Mesenteric fat pad (tissue), 1 donor: ENCODE results near the gene NCOA5. TPM values are rescaled to one million over a fixed set of nuclear protein-coding genes. Genes with fewer than 3 reads are reported as not detected.

Experiments
- DNase-seq: peaks from one replicate; pipeline ENCODE4 v3.0.0-alpha.2; 2020; ENCODE audit warnings: low spot score
- total RNA-seq: library from RNA; stranded (reverse); fragmentation: NEBNext Ultra II Directional; extraction: Animal tissue kit (Norgen Biotek cat#: 25700); gene quantifications from one replicate; pipeline ENCODE4 v1.2.1, GENCODE V29; 2021
- donor health status: DM: yes; HTN: yes; CAD: no.

The NCOA5 gene
- total RNA-seq, 1 donor from 2014 or later, result 23.3 TPM

- no peak for DNase-seq
These were observed 69.2 kb downstream of the NCOA5 start for GRCh38 chr20:46020555-46020954.

- no peak for DNase-seq
These were observed 71.2 kb downstream of the NCOA5 start for GRCh38 chr20:46018611-46019010.

- no peak for DNase-seq
These were observed 71.7 kb downstream of the NCOA5 start for GRCh38 chr20:46018112-46018511.

- DNase-seq, result no peak
These were observed 72.5 kb downstream of the NCOA5 start for GRCh38 chr20:46017272-46017671.

- no peak for DNase-seq
These were observed 75.0 kb downstream of the NCOA5 start for GRCh38 chr20:46014517-46015396.

- DNase-seq, result no peak
These were observed 75.8 kb downstream of the NCOA5 start for GRCh38 chr20:46013829-46014516.

GRCh38 chr20:46013322-46013828, 76.4 kb downstream of the NCOA5 start:
- DNase-seq, result no peak

GRCh38 chr20:46012921-46013320, 76.8 kb downstream of the NCOA5 start:
- DNase-seq, result no peak

GRCh38 chr20:46011631-46012482, 77.9 kb downstream of the NCOA5 start:
- no peak for DNase-seq

Other genes starting within 250 kb of the NCOA5 start
- 14.9 TPM for gene ACOT8, start 232.6 kb downstream of the NCOA5 start, total RNA-seq
- gene ZSWIM3, start 232.3 kb downstream of the NCOA5 start, total RNA-seq, result 2.2 TPM
- gene ZSWIM1, start 208.7 kb downstream of the NCOA5 start, total RNA-seq, result 10.0 TPM
- 4.0 TPM for gene SPATA25, start 202.3 kb downstream of the NCOA5 start, total RNA-seq
- 17.0 TPM for gene NEURL2, start 198.8 kb downstream of the NCOA5 start, total RNA-seq
- gene CTSA, start 198.6 kb downstream of the NCOA5 start, total RNA-seq, result 160 TPM
- gene PLTP, start 177.8 kb downstream of the NCOA5 start, total RNA-seq, result 373 TPM
- gene PCIF1, start 155.3 kb downstream of the NCOA5 start, total RNA-seq, result 27.1 TPM
- gene ZNF335, start 117.8 kb downstream of the NCOA5 start, total RNA-seq, result 17.1 TPM
- gene MMP9, start 81.1 kb downstream of the NCOA5 start, total RNA-seq, result 18.3 TPM
- 1.7 TPM for gene SLC12A5, start 60.7 kb downstream of the NCOA5 start, total RNA-seq
- gene CD40, start 28.4 kb upstream of the NCOA5 start, total RNA-seq, result 17.3 TPM
- 0.35 TPM for gene CDH22, start 218.5 kb upstream of the NCOA5 start, total RNA-seq